ENCODE measurements around the gene ADAM23. TPM values are rescaled to one million over a fixed set of nuclear protein-coding genes. Genes with fewer than 3 reads are reported as not detected.

ADAM23 gene
- total and polyA plus RNA-seq, 2 experiments from 2014 or later: 2.8 to 3.3 TPM

- 57% methylated on average over 3 of the region's 3 CpGs for WGBS (ENCODE audit: low lambda C conversion rate, missing lambda C conversion rate)
- no peaks in the 10 kb centered on the region for H3K27me3 ChIP-seq
- H3K27ac ChIP-seq: no peak overlapping the region
- no peak for DNase-seq (ENCODE audit: low spot score)
- H3K4me3 ChIP-seq: no peak overlapping the region
- H3K79me2 ChIP-seq: no peaks in the 10 kb centered on the region
- H3K9me3 ChIP-seq (ENCODE audit: low read depth): no peaks in the 10 kb centered on the region
- no peak overlapping the region for H2AFZ ChIP-seq
- H3K36me3 ChIP-seq (replicated peaks; ENCODE audit: insufficient read depth, low read depth): no peaks in the 10 kb centered on the region
- TF ChIP-seq CTCF (IDR thresholded peaks at IDR 0.05; ENCODE audit: poor library complexity): no peak
- no peak for TF ChIP-seq EZH2 (IDR thresholded peaks at IDR 0.05; ENCODE audit: borderline replicate concordance)
- no peak for TF ChIP-seq EZH2phosphoT487 (IDR thresholded peaks at IDR 0.05; ENCODE audit: low read depth, severe bottlenecking, unreplicated experiment)
- H3K9me2 ChIP-seq (replicated peaks; ENCODE audit: insufficient read depth): no peaks in the 10 kb centered on the region
- H3K4me2 ChIP-seq: no peak overlapping the region
- no peaks in the 10 kb centered on the region for H4K20me1 ChIP-seq (ENCODE audit: insufficient read depth, poor library complexity, severe bottlenecking)
- no peaks in the 10 kb centered on the region for H3K4me1 ChIP-seq (ENCODE audit: insufficient read depth)
Observed at GRCh38 chr2:206452750-206453149, 9.4 kb downstream of the ADAM23 start.

- Histone ChIP-seq H3K4me1 (ENCODE audit: insufficient read depth) (no peaks in the 10 kb centered on the region), H3K36me3 (replicated peaks; ENCODE audit: insufficient read depth, low read depth) (no peaks in the 10 kb centered on the region), H3K27me3 (no peaks in the 10 kb centered on the region), H3K4me2 (no peak overlapping the region), H2AFZ (no peak overlapping the region), H3K27ac (no peak overlapping the region), H3K4me3 (no peak overlapping the region), H3K79me2 (no peaks in the 10 kb centered on the region), H3K9me3 (ENCODE audit: low read depth) (no peaks in the 10 kb centered on the region), H4K20me1 (ENCODE audit: insufficient read depth, poor library complexity, severe bottlenecking) (no peaks in the 10 kb centered on the region), H3K9me2 (replicated peaks; ENCODE audit: insufficient read depth) (no peaks in the 10 kb centered on the region)
- no peak for DNase-seq (ENCODE audit: low spot score)
- TF ChIP-seq EZH2 (IDR thresholded peaks at IDR 0.05; ENCODE audit: borderline replicate concordance): no peak
- TF ChIP-seq CTCF (IDR thresholded peaks at IDR 0.05; ENCODE audit: poor library complexity): no peak
- no peak for TF ChIP-seq EZH2phosphoT487 (IDR thresholded peaks at IDR 0.05; ENCODE audit: low read depth, severe bottlenecking, unreplicated experiment)
- 92% methylated on average over 5 of the region's 5 CpGs for WGBS (ENCODE audit: low lambda C conversion rate, missing lambda C conversion rate)
Observed at GRCh38 chr2:206456078-206456754, 12.9 kb downstream of the ADAM23 start.

GRCh38 chr2:206457188-206457634 is 13.9 kb downstream of the ADAM23 start:
- no peak overlapping the region for H3K4me2 ChIP-seq
- no peaks in the 10 kb centered on the region for H3K27me3 ChIP-seq
- no peaks in the 10 kb centered on the region for H3K9me3 ChIP-seq (ENCODE audit: low read depth)
- no peak overlapping the region for H2AFZ ChIP-seq
- H3K36me3 ChIP-seq (replicated peaks; ENCODE audit: insufficient read depth, low read depth): no peaks in the 10 kb centered on the region
- H3K4me3 ChIP-seq: no peak overlapping the region
- H3K9me2 ChIP-seq (replicated peaks; ENCODE audit: insufficient read depth): no peaks in the 10 kb centered on the region
- no peaks in the 10 kb centered on the region for H3K79me2 ChIP-seq
- 47% methylated on average over 2 of the region's 2 CpGs for WGBS (ENCODE audit: low lambda C conversion rate, missing lambda C conversion rate)
- no peak overlapping the region for H3K27ac ChIP-seq
- H4K20me1 ChIP-seq (ENCODE audit: insufficient read depth, poor library complexity, severe bottlenecking): no peaks in the 10 kb centered on the region
- TF ChIP-seq EZH2phosphoT487 (IDR thresholded peaks at IDR 0.05; ENCODE audit: low read depth, severe bottlenecking, unreplicated experiment) (no peak), CTCF (IDR thresholded peaks at IDR 0.05; ENCODE audit: poor library complexity) (no peak), EZH2 (IDR thresholded peaks at IDR 0.05; ENCODE audit: borderline replicate concordance) (no peak)
- DNase-seq (ENCODE audit: low spot score): no peak
- H3K4me1 ChIP-seq (ENCODE audit: insufficient read depth): no peaks in the 10 kb centered on the region
